LNCAP (cell line): ENCODE results near the gene NEIL3.

Source experiments
- TF ChIP-seq, protein P1 (sequence below): fragments of 450-650 bp; IDR thresholded peaks from 2 replicates; pipeline ENCODE4 v1.5.1; 2017; ENCODE audit warnings: mild to moderate bottlenecking

Gene NEIL3

GRCh38 chr4:177271915-177272766 lies 37.5 kb upstream of the NEIL3 start:
- TF ChIP-seq, protein P1, sequence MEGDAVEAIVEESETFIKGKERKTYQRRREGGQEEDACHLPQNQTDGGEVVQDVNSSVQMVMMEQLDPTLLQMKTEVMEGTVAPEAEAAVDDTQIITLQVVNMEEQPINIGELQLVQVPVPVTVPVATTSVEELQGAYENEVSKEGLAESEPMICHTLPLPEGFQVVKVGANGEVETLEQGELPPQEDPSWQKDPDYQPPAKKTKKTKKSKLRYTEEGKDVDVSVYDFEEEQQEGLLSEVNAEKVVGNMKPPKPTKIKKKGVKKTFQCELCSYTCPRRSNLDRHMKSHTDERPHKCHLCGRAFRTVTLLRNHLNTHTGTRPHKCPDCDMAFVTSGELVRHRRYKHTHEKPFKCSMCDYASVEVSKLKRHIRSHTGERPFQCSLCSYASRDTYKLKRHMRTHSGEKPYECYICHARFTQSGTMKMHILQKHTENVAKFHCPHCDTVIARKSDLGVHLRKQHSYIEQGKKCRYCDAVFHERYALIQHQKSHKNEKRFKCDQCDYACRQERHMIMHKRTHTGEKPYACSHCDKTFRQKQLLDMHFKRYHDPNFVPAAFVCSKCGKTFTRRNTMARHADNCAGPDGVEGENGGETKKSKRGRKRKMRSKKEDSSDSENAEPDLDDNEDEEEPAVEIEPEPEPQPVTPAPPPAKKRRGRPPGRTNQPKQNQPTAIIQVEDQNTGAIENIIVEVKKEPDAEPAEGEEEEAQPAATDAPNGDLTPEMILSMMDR = no peak

GRCh38 chr4:177275999-177276398 lies 33.7 kb upstream of the NEIL3 start:
- TF ChIP-seq, protein P1 = no peak

DNA sequence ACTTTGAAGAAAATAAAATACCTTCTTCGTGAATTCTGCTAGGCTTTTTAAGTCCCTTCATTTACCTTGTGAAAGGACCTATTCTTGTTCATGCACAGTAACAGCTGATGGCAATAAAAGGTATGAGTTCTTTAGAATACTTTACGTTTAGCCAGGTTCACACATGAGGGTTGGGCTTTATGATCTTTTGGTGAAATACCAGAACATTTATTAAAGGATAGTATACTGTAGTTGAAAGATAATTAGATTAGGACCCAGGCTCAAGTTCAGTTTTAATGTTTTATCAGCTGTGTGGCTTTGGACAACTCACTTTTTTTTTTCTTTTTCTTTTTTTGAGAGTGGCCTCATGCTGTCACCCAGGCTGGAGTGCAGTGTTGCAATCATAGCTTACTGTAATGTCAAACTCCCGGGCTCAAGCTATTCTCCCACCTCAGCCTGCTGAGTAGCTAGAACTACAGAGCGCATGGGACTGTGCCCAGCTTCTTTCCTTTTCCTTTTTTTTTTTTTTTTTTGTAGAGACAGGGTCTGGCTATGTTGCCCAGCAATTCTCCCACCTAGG lies 28.2 kb upstream of the NEIL3 start:
- TF ChIP-seq, protein P1 = no peak

- TF ChIP-seq, protein P1 = no peak
Observed at GRCh38 chr4:177282284-177282835, 27.3 kb upstream of the NEIL3 start.

DNA sequence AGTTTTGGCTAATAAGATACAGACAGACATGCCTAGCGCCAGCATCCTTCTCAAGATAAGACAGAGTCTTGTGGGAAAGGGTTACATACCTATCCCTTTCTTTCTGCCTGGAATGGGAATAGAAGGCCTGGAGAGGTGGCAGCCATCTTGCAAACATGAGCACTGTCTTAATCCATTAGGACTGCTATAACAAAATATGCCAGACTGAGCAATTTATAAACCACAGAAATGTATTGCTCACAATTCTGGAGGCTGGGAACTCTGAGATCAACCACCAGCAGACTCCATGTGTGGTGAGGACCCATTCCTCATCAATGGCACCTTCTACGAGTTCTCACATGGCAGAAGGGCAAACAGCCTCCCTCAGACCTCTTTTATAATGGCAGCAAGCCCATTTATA lies 26.5 kb upstream of the NEIL3 start:
- TF ChIP-seq, protein P1 = no peak

DNA sequence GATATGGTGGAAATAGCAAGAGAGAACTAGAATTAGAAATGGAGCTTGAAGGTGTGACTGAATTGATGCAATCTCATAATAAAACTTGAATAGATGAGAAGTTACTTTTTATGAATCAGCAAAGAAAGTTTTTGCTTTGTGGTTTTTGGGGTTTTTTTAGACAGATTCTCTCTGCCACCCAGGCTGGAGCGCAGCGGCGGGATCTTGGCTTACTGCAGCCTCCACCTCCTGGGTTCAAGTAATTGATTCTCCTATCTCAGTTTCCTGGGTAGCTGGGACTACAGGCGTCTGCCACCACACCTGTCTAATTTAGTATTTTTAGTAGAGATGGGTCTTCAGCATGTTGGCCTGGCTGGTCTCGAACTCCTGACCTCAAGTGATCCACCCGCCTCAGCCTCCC lies 23.7 kb upstream of the NEIL3 start:
- TF ChIP-seq, protein P1 = no peak

GRCh38 chr4:177287255-177287654 lies 22.4 kb upstream of the NEIL3 start:
- TF ChIP-seq, protein P1 = no peak
